HEK293 (cell line): ENCODE results near the gene FANCE.

ENCODE experiments used
- BCL11B ChIP-seq: fragments of 450-650 bp; formaldehyde crosslinking; IDR thresholded peaks from 2 replicates; pipeline ENCODE4 v1.5.1; 2016; ENCODE audit warnings: low read depth, missing biosample characterization, missing genetic modification characterization
- GFI1B ChIP-seq: fragments of 450-650 bp; formaldehyde crosslinking; IDR thresholded peaks from 2 replicates; pipeline ENCODE4 v1.5.1; 2016; ENCODE audit warnings: missing biosample characterization, missing genetic modification characterization
- GLIS1 ChIP-seq: fragments of 450-650 bp; formaldehyde crosslinking; IDR thresholded peaks from 2 replicates; pipeline ENCODE4 v1.5.1; 2016; ENCODE audit warnings: missing biosample characterization, missing genetic modification characterization
- INSM2 ChIP-seq: fragments of 450-650 bp; formaldehyde crosslinking; IDR thresholded peaks from 2 replicates; pipeline ENCODE4 v1.5.1; 2016; ENCODE audit warnings: missing biosample characterization, missing genetic modification characterization
- KLF10 ChIP-seq: fragments of 450-650 bp; IDR thresholded peaks from 2 replicates; pipeline ENCODE4 v1.5.1; 2018; ENCODE audit warnings: missing biosample characterization, mild to moderate bottlenecking, missing genetic modification characterization
- MZF1 ChIP-seq: fragments of 450-650 bp; formaldehyde crosslinking; IDR thresholded peaks from 2 replicates; pipeline ENCODE4 v1.5.1; 2017; ENCODE audit warnings: missing biosample characterization, missing genetic modification characterization, borderline replicate concordance
- SP2 ChIP-seq: fragments of 450-650 bp; formaldehyde crosslinking; IDR thresholded peaks from 2 replicates; pipeline ENCODE4 v1.5.1; 2016; ENCODE audit warnings: missing biosample characterization, missing genetic modification characterization
- SP7 ChIP-seq: fragments of 450-650 bp; formaldehyde crosslinking; IDR thresholded peaks from 2 replicates; pipeline ENCODE4 v1.5.1; 2016; ENCODE audit warnings: missing biosample characterization, missing genetic modification characterization
- ZBTB1 ChIP-seq: fragments of 450-650 bp; formaldehyde crosslinking; IDR thresholded peaks from 2 replicates; pipeline ENCODE4 v1.5.1; 2016; ENCODE audit warnings: missing biosample characterization, missing genetic modification characterization
- ZBTB20 ChIP-seq: fragments of 450-650 bp; formaldehyde crosslinking; IDR thresholded peaks from 2 replicates; pipeline ENCODE4 v1.5.1; 2016; ENCODE audit warnings: missing biosample characterization, missing genetic modification characterization
- ZBTB21 ChIP-seq: fragments of 450-650 bp; formaldehyde crosslinking; IDR thresholded peaks from 2 replicates; pipeline ENCODE4 v1.5.1; 2017; ENCODE audit warnings: missing biosample characterization, missing genetic modification characterization
- ZBTB48 ChIP-seq: fragments of 450-650 bp; formaldehyde crosslinking; IDR thresholded peaks from 2 replicates; pipeline ENCODE4 v1.5.1; 2016; ENCODE audit warnings: missing biosample characterization, missing genetic modification characterization
- ZIC2 ChIP-seq: fragments of 450-650 bp; formaldehyde crosslinking; IDR thresholded peaks from 2 replicates; pipeline ENCODE4 v1.5.1; 2016; ENCODE audit warnings: missing biosample characterization, missing genetic modification characterization
- ZNF121 ChIP-seq: fragments of 450-650 bp; formaldehyde crosslinking; IDR thresholded peaks from 2 replicates; pipeline ENCODE4 v1.5.1; 2016; ENCODE audit warnings: missing biosample characterization, missing genetic modification characterization
- ZNF184 ChIP-seq: fragments of 450-650 bp; IDR thresholded peaks from 2 replicates; pipeline ENCODE4 v1.5.1; 2018; ENCODE audit warnings: missing biosample characterization, mild to moderate bottlenecking, missing genetic modification characterization
- ZNF2 ChIP-seq: fragments of 450-650 bp; formaldehyde crosslinking; IDR thresholded peaks from 2 replicates; pipeline ENCODE4 v1.5.1; 2016; ENCODE audit warnings: missing biosample characterization, missing genetic modification characterization
- ZNF202 ChIP-seq: fragments of 450-650 bp; formaldehyde crosslinking; IDR thresholded peaks from 2 replicates; pipeline ENCODE4 v1.5.1; 2016; ENCODE audit warnings: missing biosample characterization, missing genetic modification characterization, borderline replicate concordance
- ZNF211 ChIP-seq: fragments of 450-650 bp; formaldehyde crosslinking; IDR thresholded peaks from 2 replicates; pipeline ENCODE4 v1.5.1; 2016; ENCODE audit warnings: low read depth, missing biosample characterization, missing genetic modification characterization
- ZNF221 ChIP-seq: fragments of 450-650 bp; formaldehyde crosslinking; IDR thresholded peaks from 2 replicates; pipeline ENCODE4 v1.5.1; 2017; ENCODE audit warnings: missing biosample characterization, missing genetic modification characterization, borderline replicate concordance
- ZNF324 ChIP-seq: fragments of 450-650 bp; formaldehyde crosslinking; IDR thresholded peaks from 2 replicates; pipeline ENCODE4 v1.5.1; 2016; ENCODE audit warnings: missing biosample characterization, missing genetic modification characterization
- ZNF366 ChIP-seq: fragments of 450-650 bp; formaldehyde crosslinking; conservative IDR thresholded peaks from 2 replicates; pipeline ENCODE4 v1.5.1; 2016; ENCODE audit warnings: missing biosample characterization, missing genetic modification characterization
- ZNF521 ChIP-seq: fragments of 450-650 bp; formaldehyde crosslinking; IDR thresholded peaks from 2 replicates; pipeline ENCODE4 v1.5.1; 2017; ENCODE audit warnings: missing biosample characterization, mild to moderate bottlenecking, missing genetic modification characterization
- ZNF610 ChIP-seq: fragments of 450-650 bp; formaldehyde crosslinking; IDR thresholded peaks from 2 replicates; pipeline ENCODE4 v1.5.1; 2016; ENCODE audit warnings: missing biosample characterization, missing genetic modification characterization, borderline replicate concordance
- ZNF654 ChIP-seq: fragments of 450-650 bp; formaldehyde crosslinking; IDR thresholded peaks from 2 replicates; pipeline ENCODE4 v1.5.1; 2016; ENCODE audit warnings: low read depth, missing biosample characterization, missing genetic modification characterization
- ZNF776 ChIP-seq: fragments of 450-650 bp; formaldehyde crosslinking; IDR thresholded peaks from 2 replicates; pipeline ENCODE4 v1.5.0; 2017; ENCODE audit warnings: missing biosample characterization, missing genetic modification characterization, borderline replicate concordance
- ZXDB ChIP-seq: fragments of 450-650 bp; formaldehyde crosslinking; IDR thresholded peaks from 2 replicates; pipeline ENCODE4 v1.5.1; 2016; ENCODE audit warnings: missing biosample characterization, missing genetic modification characterization
- TF ChIP-seq, protein P1 (sequence below): fragments of 450-650 bp; formaldehyde crosslinking; IDR thresholded peaks from 2 replicates; pipeline ENCODE4 v1.5.0; 2017; ENCODE audit warnings: missing biosample characterization, missing genetic modification characterization, borderline replicate concordance
- TF ChIP-seq, protein P2 (sequence below): fragments of 450-650 bp; IDR thresholded peaks from 2 replicates; pipeline ENCODE4 v1.5.1; 2018; ENCODE audit warnings: missing biosample characterization, mild to moderate bottlenecking, missing genetic modification characterization
- TF ChIP-seq, protein P3 (sequence below): fragments of 450-650 bp; formaldehyde crosslinking; IDR thresholded peaks from 2 replicates; pipeline ENCODE4 v1.5.1; 2017; ENCODE audit warnings: missing biosample characterization, missing genetic modification characterization
- TF ChIP-seq, protein P4 (sequence below): fragments of 450-650 bp; formaldehyde crosslinking; IDR thresholded peaks from 2 replicates; pipeline ENCODE4 v1.5.1; 2016; ENCODE audit warnings: missing biosample characterization, missing genetic modification characterization

FANCE gene

DNA sequence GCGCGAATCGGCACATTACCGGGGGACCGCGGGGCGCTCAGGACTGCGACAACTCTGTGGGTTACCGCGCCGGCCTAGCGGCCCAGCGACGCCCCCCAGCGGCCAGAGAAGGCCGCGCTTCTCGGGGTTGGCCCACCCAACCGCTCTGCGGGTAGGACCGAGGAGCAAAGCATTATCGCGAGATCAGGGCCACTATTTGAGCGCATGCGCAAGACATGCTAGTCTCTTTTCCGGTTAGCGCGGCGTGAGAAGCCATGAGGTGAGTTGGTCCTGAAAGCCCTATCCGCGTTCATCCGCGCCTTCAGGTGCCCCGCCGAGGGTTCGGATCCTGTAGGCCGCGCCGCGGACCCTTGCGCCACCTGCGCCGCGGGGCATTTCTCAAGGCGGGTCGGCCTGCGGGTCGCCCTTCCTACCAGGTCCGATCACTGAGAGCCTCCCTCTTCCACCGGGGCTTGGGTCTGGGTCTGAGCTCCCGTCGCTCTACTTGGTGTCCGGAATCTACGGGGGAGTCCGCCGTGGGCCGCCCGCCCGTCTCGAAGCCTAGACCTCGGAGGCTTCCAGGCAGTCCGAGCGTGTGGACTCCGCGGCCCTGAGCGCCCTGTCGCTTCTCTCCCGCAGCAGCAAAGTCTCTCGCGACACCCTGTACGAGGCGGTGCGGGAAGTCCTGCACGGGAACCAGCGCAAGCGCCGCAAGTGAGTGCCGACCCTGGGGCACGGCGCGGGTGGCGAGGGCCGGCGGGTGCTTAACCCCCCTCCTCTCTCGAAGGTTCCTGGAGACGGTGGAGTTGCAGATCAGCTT lies 16.2 kb downstream of the FANCE start, which contains the start of gene RPL10A (continued):
- TF ChIP-seq, protein P1, sequence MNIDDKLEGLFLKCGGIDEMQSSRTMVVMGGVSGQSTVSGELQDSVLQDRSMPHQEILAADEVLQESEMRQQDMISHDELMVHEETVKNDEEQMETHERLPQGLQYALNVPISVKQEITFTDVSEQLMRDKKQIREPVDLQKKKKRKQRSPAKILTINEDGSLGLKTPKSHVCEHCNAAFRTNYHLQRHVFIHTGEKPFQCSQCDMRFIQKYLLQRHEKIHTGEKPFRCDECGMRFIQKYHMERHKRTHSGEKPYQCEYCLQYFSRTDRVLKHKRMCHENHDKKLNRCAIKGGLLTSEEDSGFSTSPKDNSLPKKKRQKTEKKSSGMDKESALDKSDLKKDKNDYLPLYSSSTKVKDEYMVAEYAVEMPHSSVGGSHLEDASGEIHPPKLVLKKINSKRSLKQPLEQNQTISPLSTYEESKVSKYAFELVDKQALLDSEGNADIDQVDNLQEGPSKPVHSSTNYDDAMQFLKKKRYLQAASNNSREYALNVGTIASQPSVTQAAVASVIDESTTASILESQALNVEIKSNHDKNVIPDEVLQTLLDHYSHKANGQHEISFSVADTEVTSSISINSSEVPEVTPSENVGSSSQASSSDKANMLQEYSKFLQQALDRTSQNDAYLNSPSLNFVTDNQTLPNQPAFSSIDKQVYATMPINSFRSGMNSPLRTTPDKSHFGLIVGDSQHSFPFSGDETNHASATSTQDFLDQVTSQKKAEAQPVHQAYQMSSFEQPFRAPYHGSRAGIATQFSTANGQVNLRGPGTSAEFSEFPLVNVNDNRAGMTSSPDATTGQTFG, result 0 out of 2 replicates have a peak, but pooled peaks have one; percentile 7
- TF ChIP-seq SP7 (tag by site-specific recombination), result peak; percentile 91; the same call in 1 of the 2 replicates
- TF ChIP-seq GFI1B, result 0 out of 2 replicates have a peak, but pooled peaks have one; percentile 39
- TF ChIP-seq, protein P2, sequence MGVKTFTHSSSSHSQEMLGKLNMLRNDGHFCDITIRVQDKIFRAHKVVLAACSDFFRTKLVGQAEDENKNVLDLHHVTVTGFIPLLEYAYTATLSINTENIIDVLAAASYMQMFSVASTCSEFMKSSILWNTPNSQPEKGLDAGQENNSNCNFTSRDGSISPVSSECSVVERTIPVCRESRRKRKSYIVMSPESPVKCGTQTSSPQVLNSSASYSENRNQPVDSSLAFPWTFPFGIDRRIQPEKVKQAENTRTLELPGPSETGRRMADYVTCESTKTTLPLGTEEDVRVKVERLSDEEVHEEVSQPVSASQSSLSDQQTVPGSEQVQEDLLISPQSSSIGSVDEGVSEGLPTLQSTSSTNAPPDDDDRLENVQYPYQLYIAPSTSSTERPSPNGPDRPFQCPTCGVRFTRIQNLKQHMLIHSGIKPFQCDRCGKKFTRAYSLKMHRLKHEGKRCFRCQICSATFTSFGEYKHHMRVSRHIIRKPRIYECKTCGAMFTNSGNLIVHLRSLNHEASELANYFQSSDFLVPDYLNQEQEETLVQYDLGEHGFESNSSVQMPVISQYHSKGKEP (tag by site-specific recombination), result peak; percentile 58; the same call in 1 of the 2 replicates
- TF ChIP-seq ZNF366, result 0 out of 2 replicates have a peak, but pooled peaks have one; percentile 2
- TF ChIP-seq ZNF211 (tag by site-specific recombination), result no peak
- TF ChIP-seq INSM2 (tag by site-specific recombination), result peak; percentile 62
- no peak; the same call in none of the 2 replicates for TF ChIP-seq ZBTB48 (tag by site-specific recombination)
- peak; percentile 70; the same call in 1 of the 2 replicates for TF ChIP-seq ZNF776 (tag by site-specific recombination)
- TF ChIP-seq ZBTB20 (tag by site-specific recombination), result peak; percentile 29; the same call in 1 of the 2 replicates
- peak; percentile 93 for TF ChIP-seq ZNF324 (tag by site-specific recombination)
- TF ChIP-seq, protein P3, sequence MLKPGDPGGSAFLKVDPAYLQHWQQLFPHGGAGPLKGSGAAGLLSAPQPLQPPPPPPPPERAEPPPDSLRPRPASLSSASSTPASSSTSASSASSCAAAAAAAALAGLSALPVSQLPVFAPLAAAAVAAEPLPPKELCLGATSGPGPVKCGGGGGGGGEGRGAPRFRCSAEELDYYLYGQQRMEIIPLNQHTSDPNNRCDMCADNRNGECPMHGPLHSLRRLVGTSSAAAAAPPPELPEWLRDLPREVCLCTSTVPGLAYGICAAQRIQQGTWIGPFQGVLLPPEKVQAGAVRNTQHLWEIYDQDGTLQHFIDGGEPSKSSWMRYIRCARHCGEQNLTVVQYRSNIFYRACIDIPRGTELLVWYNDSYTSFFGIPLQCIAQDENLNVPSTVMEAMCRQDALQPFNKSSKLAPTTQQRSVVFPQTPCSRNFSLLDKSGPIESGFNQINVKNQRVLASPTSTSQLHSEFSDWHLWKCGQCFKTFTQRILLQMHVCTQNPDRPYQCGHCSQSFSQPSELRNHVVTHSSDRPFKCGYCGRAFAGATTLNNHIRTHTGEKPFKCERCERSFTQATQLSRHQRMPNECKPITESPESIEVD (tag by site-specific recombination), result no peak
- TF ChIP-seq ZIC2 (tag by site-specific recombination), result peak; percentile 74
- TF ChIP-seq ZNF610, result peak; percentile 43; the same call in 1 of the 2 replicates
- TF ChIP-seq ZNF654, result peak; percentile 69
- no peak for TF ChIP-seq ZNF521 (tag by site-specific recombination)
- peak; percentile 25; the same call in 1 of the 2 replicates for TF ChIP-seq ZBTB21 (tag by site-specific recombination)
- TF ChIP-seq MZF1 (tag by site-specific recombination), result no peak
- peak; percentile 63 for TF ChIP-seq SP2 (tag by site-specific recombination)
- no peak for TF ChIP-seq ZNF202 (tag by site-specific recombination)
- TF ChIP-seq ZNF2 (tag by site-specific recombination), result peak; percentile 93
- TF ChIP-seq GLIS1 (tag by site-specific recombination), result peak; percentile 46; the same call in 1 of the 2 replicates
- peak; percentile 57; the same call in 1 of the 2 replicates for TF ChIP-seq ZNF121
- 0 out of 2 replicates have a peak, but pooled peaks have one; percentile 65 for TF ChIP-seq ZNF221
- TF ChIP-seq ZBTB1 (tag by site-specific recombination), result no peak
- no peak for TF ChIP-seq BCL11B
- TF ChIP-seq, protein P4, sequence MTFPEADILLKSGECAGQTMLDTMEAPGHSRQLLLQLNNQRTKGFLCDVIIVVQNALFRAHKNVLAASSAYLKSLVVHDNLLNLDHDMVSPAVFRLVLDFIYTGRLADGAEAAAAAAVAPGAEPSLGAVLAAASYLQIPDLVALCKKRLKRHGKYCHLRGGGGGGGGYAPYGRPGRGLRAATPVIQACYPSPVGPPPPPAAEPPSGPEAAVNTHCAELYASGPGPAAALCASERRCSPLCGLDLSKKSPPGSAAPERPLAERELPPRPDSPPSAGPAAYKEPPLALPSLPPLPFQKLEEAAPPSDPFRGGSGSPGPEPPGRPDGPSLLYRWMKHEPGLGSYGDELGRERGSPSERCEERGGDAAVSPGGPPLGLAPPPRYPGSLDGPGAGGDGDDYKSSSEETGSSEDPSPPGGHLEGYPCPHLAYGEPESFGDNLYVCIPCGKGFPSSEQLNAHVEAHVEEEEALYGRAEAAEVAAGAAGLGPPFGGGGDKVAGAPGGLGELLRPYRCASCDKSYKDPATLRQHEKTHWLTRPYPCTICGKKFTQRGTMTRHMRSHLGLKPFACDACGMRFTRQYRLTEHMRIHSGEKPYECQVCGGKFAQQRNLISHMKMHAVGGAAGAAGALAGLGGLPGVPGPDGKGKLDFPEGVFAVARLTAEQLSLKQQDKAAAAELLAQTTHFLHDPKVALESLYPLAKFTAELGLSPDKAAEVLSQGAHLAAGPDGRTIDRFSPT, result no peak
- TF ChIP-seq ZXDB (tag by site-specific recombination), result peak; percentile 92
- peak; percentile 66 for TF ChIP-seq KLF10
- TF ChIP-seq ZNF184, result 0 out of 2 replicates have a peak, but pooled peaks have one; percentile 49
